GDM1 (cell line): ENCODE measurements around the gene CCDC192.

Experiments used
- DNase-seq: peaks from one replicate; lab custom pipeline; 2025; lab: John Stamatoyannopoulos, UW

Gene CCDC192

GRCh38 chr5:127923804-127924570, 220.8 kb downstream of the CCDC192 start:
- no peak for DNase-seq

- no peak for DNase-seq
Measured at GRCh38 chr5:127924606-127925005, 221.4 kb downstream of the CCDC192 start.

GRCh38 chr5:127925916-127926315, 222.7 kb downstream of the CCDC192 start:
- no peak for DNase-seq

GRCh38 chr5:127926974-127927373, 223.8 kb downstream of the CCDC192 start:
- no peak for DNase-seq

GRCh38 chr5:127928053-127928452, 224.9 kb downstream of the CCDC192 start:
- DNase-seq, result no peak

- DNase-seq, result no peak
Measured at GRCh38 chr5:127930311-127930710, 227.1 kb downstream of the CCDC192 start.

- DNase-seq, result no peak
Measured at GRCh38 chr5:127931396-127931795, 228.2 kb downstream of the CCDC192 start.

- DNase-seq, result no peak
Measured at GRCh38 chr5:127933348-127933747, 230.2 kb downstream of the CCDC192 start.

GRCh38 chr5:127934791-127935256, 231.6 kb downstream of the CCDC192 start:
- no peak for DNase-seq

GRCh38 chr5:127935398-127935797, 232.2 kb downstream of the CCDC192 start:
- no peak for DNase-seq

GRCh38 chr5:127936439-127936972, 233.3 kb downstream of the CCDC192 start:
- no peak for DNase-seq

- DNase-seq, result no peak
Measured at GRCh38 chr5:127938746-127939145, 235.6 kb downstream of the CCDC192 start.

- no peak for DNase-seq
Measured at GRCh38 chr5:127940854-127941253, 237.7 kb downstream of the CCDC192 start.

GRCh38 chr5:127941646-127942045, 238.5 kb downstream of the CCDC192 start:
- no peak for DNase-seq

- DNase-seq, result no peak
Measured at GRCh38 chr5:127942246-127943060, 239.3 kb downstream of the CCDC192 start.

GRCh38 chr5:127943061-127943371, 239.8 kb downstream of the CCDC192 start:
- no peak for DNase-seq

GRCh38 chr5:127944125-127944524, 240.9 kb downstream of the CCDC192 start:
- no peak for DNase-seq

- no peak for DNase-seq
Measured at GRCh38 chr5:127947941-127948340, 244.8 kb downstream of the CCDC192 start.

- DNase-seq, result no peak
Measured at GRCh38 chr5:127950707-127951391, 247.7 kb downstream of the CCDC192 start.

GRCh38 chr5:127951791-127952190, 248.6 kb downstream of the CCDC192 start:
- no peak for DNase-seq

GRCh38 chr5:127957183-127957582, 254.0 kb downstream of the CCDC192 start:
- no peak for DNase-seq

- no peak for DNase-seq
Measured at GRCh38 chr5:127957701-127958239, 254.6 kb downstream of the CCDC192 start.
